ENCODE results near the gene C5orf47.

DNA sequence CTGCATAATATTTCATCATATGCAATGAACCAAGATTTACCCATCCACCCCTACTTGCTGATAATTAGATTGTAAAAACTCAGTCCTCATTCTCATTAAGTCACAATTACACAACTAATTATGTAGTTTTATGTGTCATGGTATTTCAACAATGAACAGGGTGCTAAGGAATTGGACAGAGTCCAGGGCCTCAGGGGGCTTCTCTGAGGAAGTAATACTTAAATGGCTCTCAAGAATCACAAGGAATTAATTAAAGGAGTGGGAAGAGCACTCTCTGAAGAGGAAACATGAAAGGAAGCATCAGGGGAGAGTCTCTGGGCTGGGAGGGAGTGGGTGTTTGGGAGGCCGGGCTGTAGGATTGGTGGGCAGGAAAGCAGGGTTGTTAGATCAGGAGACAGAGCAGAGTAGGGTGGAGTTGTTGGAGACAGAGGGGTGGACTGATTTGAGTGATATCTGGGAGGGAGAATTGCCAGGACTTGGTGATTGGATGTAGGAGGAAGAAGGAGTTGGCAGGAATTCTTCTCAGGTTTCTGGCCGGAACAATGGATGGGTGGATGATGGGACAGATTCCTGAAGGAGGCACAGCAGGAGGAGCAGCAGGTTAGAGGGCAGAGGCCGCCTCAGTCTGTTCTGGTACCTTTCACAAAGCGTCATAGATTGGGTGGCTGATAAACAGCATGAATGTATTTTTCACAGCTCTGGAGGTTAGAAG lies 33.6 kb downstream of the C5orf47 start:
- TF ChIP-seq, protein P1, sequence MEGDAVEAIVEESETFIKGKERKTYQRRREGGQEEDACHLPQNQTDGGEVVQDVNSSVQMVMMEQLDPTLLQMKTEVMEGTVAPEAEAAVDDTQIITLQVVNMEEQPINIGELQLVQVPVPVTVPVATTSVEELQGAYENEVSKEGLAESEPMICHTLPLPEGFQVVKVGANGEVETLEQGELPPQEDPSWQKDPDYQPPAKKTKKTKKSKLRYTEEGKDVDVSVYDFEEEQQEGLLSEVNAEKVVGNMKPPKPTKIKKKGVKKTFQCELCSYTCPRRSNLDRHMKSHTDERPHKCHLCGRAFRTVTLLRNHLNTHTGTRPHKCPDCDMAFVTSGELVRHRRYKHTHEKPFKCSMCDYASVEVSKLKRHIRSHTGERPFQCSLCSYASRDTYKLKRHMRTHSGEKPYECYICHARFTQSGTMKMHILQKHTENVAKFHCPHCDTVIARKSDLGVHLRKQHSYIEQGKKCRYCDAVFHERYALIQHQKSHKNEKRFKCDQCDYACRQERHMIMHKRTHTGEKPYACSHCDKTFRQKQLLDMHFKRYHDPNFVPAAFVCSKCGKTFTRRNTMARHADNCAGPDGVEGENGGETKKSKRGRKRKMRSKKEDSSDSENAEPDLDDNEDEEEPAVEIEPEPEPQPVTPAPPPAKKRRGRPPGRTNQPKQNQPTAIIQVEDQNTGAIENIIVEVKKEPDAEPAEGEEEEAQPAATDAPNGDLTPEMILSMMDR (conservative IDR thresholded peaks at IDR 0.05 in 1 of 2, IDR thresholded peaks at IDR 0.05 in 1 of 2; ENCODE audit: extremely low read depth in 1 of 2, insufficient read depth in 1 of 2, low read depth in 1 of 2, low read length in 2 of 2): no peak
- TF ChIP-seq EZH2 (IDR thresholded peaks at IDR 0.05; ENCODE audit: borderline replicate concordance, low read length): no peak

Data from mammary epithelial cell (primary cell).